Stomach (tissue), 9 donors: ENCODE data around the gene TBC1D10A. TPM values are rescaled to one million over a fixed set of nuclear protein-coding genes. Genes with fewer than 3 reads are reported as not detected.

ENCODE experiments used
- DNase-seq, 2 donors: peaks; one replicate each; pipeline versions ENCODE4 v3.0.0 to v3.0.0-alpha.2; 2013 to 2019
- H3K27ac ChIP-seq, 5 donors: fragments of 200-600 bp in 4 of 5; sonication (generic) in 4 of 5; one replicate each; pipeline ENCODE4 v1.5.1; 2013 to 2019; ENCODE audit warnings: mild to moderate bottlenecking in 1 of 5, moderate library complexity in 1 of 5
- H3K27me3 ChIP-seq, 3 donors: fragments of 200-600 bp; sonication (generic); one replicate each; pipeline ENCODE4 v1.5.1; 2017 to 2019; ENCODE audit warnings: mixed run types in 1 of 3
- H3K36me3 ChIP-seq, 4 donors: fragments of 200-600 bp; sonication (generic); 1 replicate in 3 of 4; 2 replicates in 1 of 4; pipeline ENCODE4 v1.5.1; 2016 to 2019
- H3K4me1 ChIP-seq, 4 donors: fragments of 200-600 bp; sonication (generic); one replicate each; pipeline ENCODE4 v1.5.1; 2016 to 2019
- H3K4me3 ChIP-seq, 4 donors: fragments of 200-600 bp; sonication (generic) in 3 of 4; one replicate each; pipeline ENCODE4 v1.5.1; 2016 to 2019; ENCODE audit warnings: mild to moderate bottlenecking in 1 of 4
- H3K9me3 ChIP-seq, 4 donors: fragments of 200-600 bp; sonication (generic); one replicate each; pipeline ENCODE4 v1.5.1; 2016 to 2019
- CTCF ChIP-seq, 7 experiments: fragments of 450-650 bp in 4 of 7; fragments of 200-600 bp in 3 of 7; sonication (generic) in 3 of 7; IDR thresholded peaks; one replicate each; pipeline ENCODE4 v1.5.1; 2016 to 2019; ENCODE audit warnings: antibody characterized with exemption in 7 of 7, control low read depth in 2 of 7, mild to moderate bottlenecking in 1 of 7
- EP300 ChIP-seq: sonication (generic); formaldehyde crosslinking; IDR thresholded peaks from one replicate; pipeline ENCODE4 v1.6.1; 2017; ENCODE audit warnings: antibody characterized with exemption
- POLR2A ChIP-seq, 4 donors: fragments of 450-650 bp; IDR thresholded peaks; one replicate each; pipeline ENCODE4 v1.6.1; 2016; ENCODE audit warnings: antibody characterized with exemption in 4 of 4, control low read depth in 2 of 4, mild to moderate bottlenecking in 1 of 4, moderate library complexity in 1 of 4
- POLR2AphosphoS5 ChIP-seq, 3 donors: sonication (generic); formaldehyde crosslinking; IDR thresholded peaks; one replicate each; pipeline ENCODE4 v1.6.1; 2016; ENCODE audit warnings: antibody characterized with exemption in 3 of 3
- WGBS, 5 donors: extraction: QIAGEN DNeasy Blood & Tissue Kit in 3 of 5; methylation state at CpG; one replicate each; pipeline versions ENCODE4 v1.1.5 to v1.1.7; 2013 to 2018; 5-methylcytosine and 5-hydroxymethylcytosine counted together
- intact Hi-C: fragments of 100-400 bp; cut with DNase I; formaldehyde crosslinking; loops from one replicate; pipeline ENCODE4 v1.15.1; 2023; ENCODE audit warnings: low total_unique reads
- polyA plus RNA-seq, 3 donors: library from polyadenylated mRNA; stranded (reverse); fragments of 200-250 nt; gene quantifications; one replicate each; pipeline ENCODE4 v1.2.3, GENCODE V29; 2013
- total RNA-seq, 5 donors: library from RNA; depleted of rRNA; stranded (reverse); fragments of >200 nt; gene quantifications; one replicate each; pipeline versions ENCODE4 v1.1.0 to v1.2.3, GENCODE V29; 2014 to 2016
- donor health status: healthy with polysubstance abuse.
- donor health status: Bipolar disorder and iron deficiency.
- donor health status: healthy.

TBC1D10A gene
- total and polyA plus RNA-seq, 8 donors: 2.2 to 24.5 (median 18.0) TPM

- DNase-seq: no peak
- TF ChIP-seq EP300: no peak
- no peak for TF ChIP-seq POLR2AphosphoS5 (IDR thresholded peaks at IDR 0.05)
- no peak for TF ChIP-seq POLR2A (IDR thresholded peaks at IDR 0.05)
- TF ChIP-seq CTCF (IDR thresholded peaks at IDR 0.05): no peak
- H3K27me3 ChIP-seq: no peaks in the 10 kb centered on the region
- no peaks in the 10 kb centered on the region for H3K9me3 ChIP-seq
- H3K27ac ChIP-seq: peak overlapping the region; percentile 85 to 97 (median 89)
- H3K4me3 ChIP-seq: peak overlapping the region; percentile 84 to 97 (median 88)
- peaks cover 36 to 55% (median 48%) of the 10 kb centered on the region in 4 donors for H3K4me1 ChIP-seq
- intact Hi-C loops: loop anchor here (5.0 kb wide), 1 partner anchor 97 kb away; the partner anchor contains the start of gene RNF215
- H3K36me3 ChIP-seq: peaks cover 37 to 56% (median 51%) of the 10 kb centered on the region in 4 donors
- 8 to 17% (median 15%) methylated on average over 6 to 12 of the region's 12 CpGs for WGBS, 5 donors
These were observed 36.8 kb downstream of the TBC1D10A start for GRCh38 chr22:30289980-30290313.

GRCh38 chr22:30289141-30289979 is 37.4 kb downstream of the TBC1D10A start, which contains the start of gene CASTOR1:
Gene CASTOR1 (minus strand): TSS chr22:30289505. CDS start chr22:30289497, 8 bp downstream.
- DNase-seq: peak; percentile 99
- intact Hi-C loops: loop anchor here (5.0 kb wide), 1 partner anchor 98 kb away; the partner anchor contains the start of gene RNF215
- Histone ChIP-seq H3K9me3 (no peaks in the 10 kb centered on the region), H3K27ac (peak within 1 kb of the TSS; percentile 85 to 97 (median 89)), H3K27me3 (no peaks in the 10 kb centered on the region), H3K4me3 (peak within 1 kb of the TSS; percentile 84 to 97 (median 88)), H3K4me1 (peaks cover 36 to 55% (median 48%) of the 10 kb centered on the region in 4 donors), H3K36me3 (peaks cover 31 to 56% (median 51%) of the 10 kb centered on the region in 4 donors)
- 0 to 2% (median 1%) methylated on average over 26 to 85 of the region's 85 CpGs for WGBS, 5 donors
- TF ChIP-seq EP300 (no peak), POLR2A (IDR thresholded peaks at IDR 0.05) (peak in 1 of 4 donors; percentile 17), POLR2AphosphoS5 (IDR thresholded peaks at IDR 0.05) (peak; percentile 44 to 92 (median 83))

GRCh38 chr22:30288419-30289140 is 38.2 kb downstream of the TBC1D10A start:
- intact Hi-C loops: loop anchor here (5.0 kb wide), 1 partner anchor 99 kb away; the partner anchor contains the start of gene RNF215
- DNase-seq: peak in 1 of 2 donors; percentile 47
- Histone ChIP-seq H3K27ac (peak overlapping the region; percentile 85 to 97 (median 89)), H3K9me3 (no peaks in the 10 kb centered on the region), H3K27me3 (no peaks in the 10 kb centered on the region), H3K4me3 (peak overlapping the region; percentile 84 to 97 (median 88)), H3K36me3 (peaks cover 23 to 56% (median 48%) of the 10 kb centered on the region in 4 donors), H3K4me1 (peaks cover 36 to 55% (median 48%) of the 10 kb centered on the region in 4 donors)
- 12 to 15% (median 13%) methylated on average over 16 to 27 of the region's 27 CpGs for WGBS, 5 donors
- TF ChIP-seq EP300: no peak
- no peak for TF ChIP-seq CTCF (IDR thresholded peaks at IDR 0.05)
- no peak for TF ChIP-seq POLR2AphosphoS5 (IDR thresholded peaks at IDR 0.05)
- no peak for TF ChIP-seq POLR2A (IDR thresholded peaks at IDR 0.05)

- H3K4me1 ChIP-seq: peaks cover 36 to 58% (median 48%) of the 10 kb centered on the region in 4 donors
- intact Hi-C loops: loop anchor here (5.0 kb wide), 1 partner anchor 99 kb away; the partner anchor contains the start of gene RNF215
- H3K36me3 ChIP-seq: peaks cover 16 to 53% (median 43%) of the 10 kb centered on the region in 4 donors
- no peaks in the 10 kb centered on the region for H3K27me3 ChIP-seq
- H3K27ac ChIP-seq: peak overlapping the region; percentile 85 to 97 (median 89)
- peak; percentile 21 to 75 (median 33) for TF ChIP-seq POLR2AphosphoS5 (IDR thresholded peaks at IDR 0.05)
- no peak for TF ChIP-seq POLR2A (IDR thresholded peaks at IDR 0.05)
- no peak for TF ChIP-seq EP300
- TF ChIP-seq CTCF (IDR thresholded peaks at IDR 0.05): peak in 5 of 7 experiments; percentile 68 to 93 (median 87)
- H3K4me3 ChIP-seq: peak overlapping the region; percentile 84 to 97 (median 88)
- peak; percentile 89 to 94 for DNase-seq
- no peaks in the 10 kb centered on the region for H3K9me3 ChIP-seq
- WGBS, 5 donors: 12 to 24% (median 17%) methylated on average over 3 to 5 of the region's 5 CpGs
These were observed 38.9 kb downstream of the TBC1D10A start for GRCh38 chr22:30287648-30288418.
